Mammary epithelial cell (primary cell): Measurements from ENCODE around the gene MYO19.

Source experiments
- CTCF ChIP-seq, 2 donors: IDR thresholded peaks in 1 of 2; conservative IDR thresholded peaks in 1 of 2; 2 replicates each; pipeline ENCODE4 v1.5.1; 2011 to 2012; ENCODE audit warnings: inconsistent platforms in 2 of 2, low read length in 2 of 2, mild to moderate bottlenecking in 2 of 2, control low read depth in 1 of 2, low read depth in 1 of 2; ENCODE audit not compliant: insufficient read depth in 1 of 2; ENCODE audit errors: extremely low read depth in 1 of 2
- EZH2 ChIP-seq: IDR thresholded peaks from 2 replicates; pipeline ENCODE4 v1.6.1; 2012; ENCODE audit warnings: low read length, inconsistent platforms, borderline replicate concordance

DNA sequence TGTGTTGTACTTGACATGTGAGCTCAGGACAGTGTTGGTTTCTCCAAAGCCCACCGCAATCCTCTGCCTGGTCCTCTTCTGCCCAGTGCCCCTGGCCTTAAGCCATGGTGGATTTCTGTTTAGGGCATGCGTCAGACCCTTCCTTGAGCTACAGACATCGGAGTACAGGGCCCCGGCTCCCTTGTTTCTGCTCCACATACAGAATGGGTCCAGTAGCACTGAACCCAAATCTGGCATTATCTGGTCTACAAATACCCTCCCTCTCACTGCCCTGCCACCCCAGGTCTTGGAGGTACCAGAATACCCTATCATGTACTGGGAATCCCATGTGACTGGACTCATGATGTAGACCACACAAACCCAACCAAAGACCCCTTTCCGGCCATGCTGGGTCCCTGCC is 75.6 kb downstream of the MYO19 start:
- no peak for TF ChIP-seq CTCF (conservative IDR thresholded peaks at IDR 0.05 in 1 of 2, IDR thresholded peaks at IDR 0.05 in 1 of 2; ENCODE audit: extremely low read depth in 1 of 2, insufficient read depth in 1 of 2, low read depth in 1 of 2, low read length in 2 of 2)
- TF ChIP-seq EZH2 = no peak
